Kidney (tissue), 14 donors: ENCODE data around the gene COL17A1. TPM values are rescaled to one million over a fixed set of nuclear protein-coding genes. Genes with fewer than 3 reads are reported as not detected.
A peak's percentile ranks its signal among the peaks of the same experiment; 100 is the strongest.

ENCODE experiments used
- DNase-seq, 5 donors: peaks; one replicate each; pipeline ENCODE4 v3.0.0-alpha.2; 2013 to 2020
- FAIRE-seq: peaks from 2 replicates; lab custom pipeline; 2012; peaks lifted over from hg19 to GRCh38; lab: Jason Lieb, UNC
- H3K27ac ChIP-seq, 2 donors: one replicate each; pipeline ENCODE4 v1.7.0; 2013; ENCODE audit warnings: low read depth in 2 of 2, low read length in 2 of 2, inconsistent platforms in 1 of 2
- H3K27me3 ChIP-seq: one replicate; pipeline ENCODE4 v1.7.1; 2013; ENCODE audit warnings: low read length, inconsistent platforms; ENCODE audit not compliant: control insufficient read depth, insufficient read depth
- H3K36me3 ChIP-seq, 3 donors: one replicate each; pipeline versions ENCODE4 v1.7.0 to v1.7.1; 2013; ENCODE audit warnings: low read length in 3 of 3, control low read depth in 1 of 3, inconsistent platforms in 1 of 3; ENCODE audit not compliant: insufficient read depth in 3 of 3, control insufficient read depth in 2 of 3
- H3K4me1 ChIP-seq, 3 donors: one replicate each; pipeline versions ENCODE4 v1.7.0 to v1.7.1; 2013; ENCODE audit warnings: low read length in 3 of 3, inconsistent platforms in 1 of 3, low read depth in 1 of 3; ENCODE audit not compliant: control insufficient read depth in 2 of 3, insufficient read depth in 2 of 3
- H3K4me3 ChIP-seq, 3 donors: one replicate each; pipeline versions ENCODE4 v1.7.0 to v1.8.1; 2013; ENCODE audit warnings: low read length in 3 of 3, control low read depth in 1 of 3, inconsistent platforms in 1 of 3
- H3K9ac ChIP-seq, 3 donors: one replicate each; pipeline versions ENCODE4 v1.7.0 to v1.7.1; 2013; ENCODE audit warnings: low read length in 3 of 3, control low read depth in 1 of 3, inconsistent platforms in 1 of 3
- H3K9me3 ChIP-seq, 3 donors: one replicate each; pipeline versions ENCODE4 v1.7.0 to v1.7.1; 2013; ENCODE audit warnings: low read length in 3 of 3, control low read depth in 1 of 3, inconsistent platforms in 1 of 3; ENCODE audit not compliant: control insufficient read depth in 2 of 3, insufficient read depth in 1 of 3
- intact Hi-C: fragments of 100-400 bp; cut with DNase I; formaldehyde crosslinking; loops from one replicate; pipeline ENCODE4 v1.11.1; 2022
- polyA plus RNA-seq: library from polyadenylated mRNA; stranded (reverse); fragments of 350-450 nt; fragmentation: Illumina TruSeq; extraction: RNeasy Lipid Tissue Mini Kit (QIAGEN cat#74804); gene quantifications from one replicate; pipeline ENCODE4 v1.2.3, GENCODE V29; 2014; ENCODE audit warnings: low read depth, low replicate concordance; ENCODE audit not compliant: insufficient read depth
- total RNA-seq: library from RNA; stranded (reverse); fragmentation: NEBNext Ultra II Directional; extraction: Animal tissue kit (Norgen Biotek cat#: 25700); gene quantifications from one replicate; pipeline ENCODE4 v1.2.1, GENCODE V29; 2021
- TF ChIP-seq, protein P1 (sequence below): IDR thresholded peaks from 3 replicates; pipeline ENCODE4 v1.5.1; 2012; ENCODE audit warnings: mild to moderate bottlenecking, moderate library complexity, borderline replicate concordance; ENCODE audit not compliant: insufficient read depth; ENCODE audit errors: extremely low read depth
- donor health status: control.
- donor health status: control.
- donor health status: control.
- donor health status: control.
- donor health status: control.
- donor health status: DM: yes; HTN: yes; CAD: no.
- donor health status: Normal renal cell carcinoma (clear cell type).

Gene COL17A1
- total and polyA plus RNA-seq, 2 donors from 2014 or later, result 0.58 to 10.8 TPM

GRCh38 chr10:104109908-104110662 lies 24.4 kb upstream of the COL17A1 start:
- no peak for FAIRE-seq
- intact Hi-C loops, result no loop called here
- H3K27me3 ChIP-seq, result no peaks in the 10 kb centered on the region
- no peaks in the 10 kb centered on the region for H3K9me3 ChIP-seq
- H3K4me1 ChIP-seq, result no peaks in the 10 kb centered on the region
- TF ChIP-seq, protein P1, sequence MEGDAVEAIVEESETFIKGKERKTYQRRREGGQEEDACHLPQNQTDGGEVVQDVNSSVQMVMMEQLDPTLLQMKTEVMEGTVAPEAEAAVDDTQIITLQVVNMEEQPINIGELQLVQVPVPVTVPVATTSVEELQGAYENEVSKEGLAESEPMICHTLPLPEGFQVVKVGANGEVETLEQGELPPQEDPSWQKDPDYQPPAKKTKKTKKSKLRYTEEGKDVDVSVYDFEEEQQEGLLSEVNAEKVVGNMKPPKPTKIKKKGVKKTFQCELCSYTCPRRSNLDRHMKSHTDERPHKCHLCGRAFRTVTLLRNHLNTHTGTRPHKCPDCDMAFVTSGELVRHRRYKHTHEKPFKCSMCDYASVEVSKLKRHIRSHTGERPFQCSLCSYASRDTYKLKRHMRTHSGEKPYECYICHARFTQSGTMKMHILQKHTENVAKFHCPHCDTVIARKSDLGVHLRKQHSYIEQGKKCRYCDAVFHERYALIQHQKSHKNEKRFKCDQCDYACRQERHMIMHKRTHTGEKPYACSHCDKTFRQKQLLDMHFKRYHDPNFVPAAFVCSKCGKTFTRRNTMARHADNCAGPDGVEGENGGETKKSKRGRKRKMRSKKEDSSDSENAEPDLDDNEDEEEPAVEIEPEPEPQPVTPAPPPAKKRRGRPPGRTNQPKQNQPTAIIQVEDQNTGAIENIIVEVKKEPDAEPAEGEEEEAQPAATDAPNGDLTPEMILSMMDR, result no peak
- no peaks in the 10 kb centered on the region for H3K36me3 ChIP-seq
- DNase-seq, result peak in 1 of 5 donors; percentile 5
- H3K4me3 ChIP-seq, result no peak overlapping the region
- H3K27ac ChIP-seq, result no peak overlapping the region
- H3K9ac ChIP-seq, result no peak overlapping the region

- Histone ChIP-seq H3K36me3 (no peaks in the 10 kb centered on the region), H3K4me1 (no peaks in the 10 kb centered on the region), H3K9me3 (no peaks in the 10 kb centered on the region), H3K27me3 (no peaks in the 10 kb centered on the region), H3K27ac (no peak overlapping the region), H3K4me3 (no peak overlapping the region), H3K9ac (no peak overlapping the region)
- FAIRE-seq (no peak), DNase-seq (no peak)
- TF ChIP-seq, protein P1, result no peak
- intact Hi-C loops, result no loop called here
Observed at GRCh38 chr10:104104926-104105325, 19.2 kb upstream of the COL17A1 start.

DNA sequence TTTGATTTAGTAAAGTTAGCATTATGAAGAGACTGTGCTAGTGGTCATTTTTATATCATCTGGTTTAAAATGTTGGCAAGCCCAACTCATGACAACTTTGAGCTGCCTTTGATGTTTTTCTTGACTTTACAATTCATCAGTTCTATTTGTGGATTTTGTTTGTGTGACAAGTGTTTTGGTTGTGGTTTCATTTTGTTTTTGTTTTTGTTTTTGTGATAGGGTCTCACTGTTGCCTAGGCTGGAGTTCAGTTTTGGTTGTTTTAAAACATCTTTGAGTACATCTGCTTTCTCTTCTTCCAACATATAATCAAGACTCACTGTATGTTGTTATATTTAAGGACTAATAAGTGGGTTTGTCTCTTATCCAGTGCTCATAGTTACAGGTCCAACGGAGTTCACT lies 18.7 kb upstream of the COL17A1 start:
- Histone ChIP-seq H3K9ac (no peak overlapping the region), H3K9me3 (no peaks in the 10 kb centered on the region), H3K4me3 (no peak overlapping the region), H3K4me1 (no peaks in the 10 kb centered on the region), H3K36me3 (no peaks in the 10 kb centered on the region), H3K27me3 (no peaks in the 10 kb centered on the region), H3K27ac (no peak overlapping the region)
- DNase-seq (no peak), FAIRE-seq (no peak)
- intact Hi-C loops, result no loop called here
- TF ChIP-seq, protein P1, result no peak
